ENCODE results near the gene LRPPRC. TPM values are rescaled to one million over a fixed set of nuclear protein-coding genes. Genes with fewer than 3 reads are reported as not detected.

LRPPRC gene
- polyA plus RNA-seq, 4 donors = 104 to 131 (median 119) TPM

- DNase-seq (ENCODE audit: low read depth in 4 of 4, low spot score in 3 of 4) = no peak
Observed at GRCh38 chr2:43984533-43984932, 11.3 kb downstream of the LRPPRC start.

- DNase-seq (ENCODE audit: low read depth in 4 of 4, low spot score in 3 of 4) = no peak
Observed at GRCh38 chr2:43980902-43981301, 14.9 kb downstream of the LRPPRC start.

DNA sequence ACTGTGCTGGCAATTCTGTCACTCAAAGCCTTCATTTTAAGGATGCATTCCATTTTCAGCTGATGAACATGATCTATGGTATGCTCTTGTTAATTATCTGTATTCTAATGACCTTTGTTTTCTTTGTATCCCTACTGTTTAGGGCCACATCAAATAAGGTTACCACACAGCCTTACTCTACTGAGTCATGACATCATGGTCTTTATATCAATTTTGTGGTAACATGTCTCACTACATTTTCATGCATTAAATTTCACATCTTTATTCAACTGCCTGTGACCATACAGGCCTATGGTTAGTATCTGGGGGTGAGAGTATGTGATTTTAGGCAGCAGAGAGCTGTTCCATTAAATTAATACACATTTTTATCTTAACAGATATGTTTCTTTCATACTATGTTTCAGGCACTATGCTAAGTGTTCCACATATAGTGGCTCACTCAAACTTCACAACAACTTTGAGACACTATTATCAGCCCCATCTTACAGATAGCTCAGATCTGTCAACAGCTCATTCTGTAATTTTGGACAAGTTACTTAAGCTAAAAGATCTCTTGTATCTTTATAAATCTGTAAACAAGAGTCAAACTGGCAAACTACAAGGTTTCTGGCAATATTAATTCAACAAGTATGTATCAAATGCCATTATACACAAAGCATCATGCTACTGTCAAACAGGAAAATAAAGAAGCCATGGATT, 18.0 kb downstream of the LRPPRC start:
- DNase-seq (ENCODE audit: low read depth in 4 of 4, low spot score in 3 of 4) = no peak

GRCh38 chr2:43960921-43961320, 34.9 kb downstream of the LRPPRC start:
- no peak for DNase-seq (ENCODE audit: low read depth in 4 of 4, low spot score in 3 of 4)

GRCh38 chr2:43958397-43959275, 37.2 kb downstream of the LRPPRC start:
- no peak for DNase-seq (ENCODE audit: low read depth in 4 of 4, low spot score in 3 of 4)

- peak; percentile 4 to 11 (median 8) for DNase-seq (ENCODE audit: low read depth in 4 of 4, low spot score in 3 of 4)
Observed at GRCh38 chr2:43950383-43951008, 45.3 kb downstream of the LRPPRC start.

DNA sequence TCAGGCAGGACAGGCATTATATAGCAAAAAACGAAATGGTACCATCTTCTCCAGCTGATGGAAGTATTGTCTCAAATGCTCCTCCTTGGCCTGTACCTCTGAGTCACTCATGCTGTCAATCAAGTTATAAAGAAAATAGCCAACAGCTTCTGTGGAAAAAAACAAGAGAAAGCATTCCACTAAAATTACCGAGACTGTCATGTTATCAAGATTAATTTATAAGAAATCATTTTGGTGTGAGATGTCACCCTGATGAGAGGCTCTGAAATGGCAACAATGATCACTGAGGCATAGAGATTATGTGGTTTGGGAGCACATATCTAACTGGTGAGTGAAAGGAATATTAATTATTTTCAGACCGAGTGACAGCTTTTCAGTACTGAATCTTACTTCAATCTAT, 47.4 kb downstream of the LRPPRC start:
- no peak for DNase-seq (ENCODE audit: low read depth in 4 of 4, low spot score in 3 of 4)

GRCh38 chr2:43946685-43947084, 49.1 kb downstream of the LRPPRC start:
- DNase-seq (ENCODE audit: low read depth in 4 of 4, low spot score in 3 of 4) = no peak

- DNase-seq (ENCODE audit: low read depth in 4 of 4, low spot score in 3 of 4) = no peak
Observed at GRCh38 chr2:43945439-43945838, 50.4 kb downstream of the LRPPRC start.

DNA sequence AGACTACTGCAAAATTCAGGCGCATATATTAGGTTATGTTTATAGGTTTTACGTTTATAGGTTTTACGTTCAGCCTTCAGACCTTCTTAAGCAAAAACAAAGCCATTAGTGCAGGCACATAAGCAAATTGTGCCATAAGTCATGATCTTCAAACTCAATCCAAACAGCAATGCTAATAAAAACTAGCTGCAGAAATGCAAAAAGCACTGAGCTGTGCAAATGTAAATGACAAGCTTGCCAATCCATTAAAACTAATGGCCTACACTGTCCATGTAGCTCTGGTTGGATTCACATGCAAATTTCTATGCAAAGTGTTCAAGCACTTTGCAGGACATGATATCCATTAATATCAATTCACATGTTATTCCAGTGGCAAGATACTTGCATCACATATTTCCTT, 50.9 kb downstream of the LRPPRC start:
- no peak for DNase-seq (ENCODE audit: low read depth in 4 of 4, low spot score in 3 of 4)

- DNase-seq (ENCODE audit: low read depth in 4 of 4, low spot score in 3 of 4) = no peak
Observed at GRCh38 chr2:43943809-43944452, 51.9 kb downstream of the LRPPRC start.

DNA sequence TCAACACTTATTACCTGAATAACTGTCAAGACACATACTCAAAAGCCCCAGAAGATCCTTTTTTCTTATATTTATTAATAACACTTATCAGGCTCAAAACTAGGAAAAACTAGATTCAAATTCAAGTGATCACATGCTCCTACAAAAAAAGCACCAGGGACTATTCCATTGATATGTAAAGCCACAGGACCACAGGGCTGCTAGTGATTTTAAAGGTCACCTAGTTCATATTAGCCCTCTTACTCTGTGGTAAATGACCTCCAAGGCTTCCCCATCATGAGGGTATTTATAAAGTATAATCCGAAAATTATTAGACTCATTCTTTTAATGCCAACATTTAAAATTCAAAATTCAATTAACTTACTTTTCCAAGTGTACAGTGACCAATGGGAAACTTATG, 52.5 kb downstream of the LRPPRC start:
- no peak for DNase-seq (ENCODE audit: low read depth in 4 of 4, low spot score in 3 of 4)

DNA sequence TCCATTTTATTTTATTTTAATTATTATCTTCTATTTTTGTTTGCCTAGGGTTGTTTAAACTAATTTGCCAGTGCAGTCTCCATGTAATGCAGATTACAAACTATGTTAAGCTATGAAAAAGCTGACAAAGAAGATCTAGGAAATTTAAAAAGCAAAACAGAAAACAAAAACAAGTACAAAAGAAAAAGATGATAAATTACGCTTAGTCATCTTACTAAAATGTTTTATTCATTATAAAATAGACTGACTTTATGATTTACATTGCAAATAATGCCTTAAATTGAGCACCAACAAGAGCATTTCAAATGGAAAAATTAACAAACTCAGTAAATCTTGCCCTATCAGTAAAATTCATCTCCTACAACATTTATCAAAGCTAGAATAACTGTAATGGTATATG, 52.9 kb downstream of the LRPPRC start:
- DNase-seq (ENCODE audit: low read depth in 4 of 4, low spot score in 3 of 4) = no peak

DNA sequence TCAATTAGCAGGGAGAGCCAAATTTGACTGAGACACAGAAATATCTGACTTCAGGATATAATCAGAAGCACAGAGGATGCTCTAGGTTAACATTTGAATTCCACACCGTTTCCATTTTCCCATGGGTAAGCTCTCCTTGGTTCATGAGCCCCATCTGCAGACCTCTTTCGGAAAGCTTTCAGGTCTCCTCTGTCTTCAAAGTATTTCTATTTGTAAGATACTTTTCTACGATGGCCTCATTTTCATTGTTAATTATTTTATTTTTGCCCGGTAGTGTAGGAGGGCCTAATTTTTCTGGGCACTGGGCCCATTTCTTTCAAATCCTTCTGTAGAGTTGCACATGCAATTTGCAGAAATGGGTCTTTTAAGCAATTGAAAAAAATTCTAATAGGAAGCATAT, 53.8 kb downstream of the LRPPRC start:
- DNase-seq (ENCODE audit: low read depth in 4 of 4, low spot score in 3 of 4) = no peak

DNA sequence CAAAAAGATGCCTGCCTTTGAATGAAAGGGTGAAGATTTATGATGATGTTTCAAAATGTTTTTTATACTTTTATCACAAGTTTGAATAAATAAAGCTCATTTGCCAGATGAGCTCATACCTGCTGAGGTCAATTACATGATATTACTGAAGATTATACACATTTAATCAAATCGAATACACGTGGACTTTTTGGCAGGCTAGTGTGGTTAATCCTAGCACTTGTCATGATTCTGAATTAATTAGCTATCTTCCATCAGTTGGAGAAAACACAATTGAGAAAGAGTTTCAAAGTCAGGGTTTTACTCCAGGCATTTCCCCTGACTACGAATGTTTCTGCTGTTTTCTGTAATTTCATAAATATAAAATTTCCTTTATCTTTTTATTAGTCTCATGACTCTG, 54.4 kb downstream of the LRPPRC start:
- no peak for DNase-seq (ENCODE audit: low read depth in 4 of 4, low spot score in 3 of 4)

- DNase-seq (ENCODE audit: low read depth in 4 of 4, low spot score in 3 of 4) = no peak
Observed at GRCh38 chr2:43939695-43940256, 56.0 kb downstream of the LRPPRC start.

- no peak for DNase-seq (ENCODE audit: low read depth in 4 of 4, low spot score in 3 of 4)
Observed at GRCh38 chr2:43937269-43937820, 58.4 kb downstream of the LRPPRC start.

GRCh38 chr2:43934567-43934966, 61.2 kb downstream of the LRPPRC start:
- DNase-seq (ENCODE audit: low read depth in 4 of 4, low spot score in 3 of 4) = no peak

DNA sequence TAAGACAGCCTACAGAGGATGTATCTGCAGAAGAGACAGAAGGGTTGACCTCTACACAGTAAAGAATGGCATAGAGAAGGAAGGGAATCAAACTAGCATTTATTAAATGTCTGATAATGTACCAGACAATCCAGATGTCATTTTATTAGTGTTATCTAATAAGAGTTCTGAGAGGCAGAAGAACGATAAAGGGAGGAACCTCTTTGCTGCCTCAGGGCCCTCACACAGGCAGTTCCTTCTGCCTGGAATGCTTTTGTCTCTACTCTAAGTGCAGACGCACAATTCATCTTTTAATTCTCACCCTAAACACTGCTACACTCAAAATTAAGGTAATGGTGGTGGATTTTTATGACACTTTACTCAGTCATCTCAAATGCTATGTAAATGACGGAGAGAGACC, 64.5 kb downstream of the LRPPRC start:
- no peak for DNase-seq (ENCODE audit: low read depth in 4 of 4, low spot score in 3 of 4)

DNA sequence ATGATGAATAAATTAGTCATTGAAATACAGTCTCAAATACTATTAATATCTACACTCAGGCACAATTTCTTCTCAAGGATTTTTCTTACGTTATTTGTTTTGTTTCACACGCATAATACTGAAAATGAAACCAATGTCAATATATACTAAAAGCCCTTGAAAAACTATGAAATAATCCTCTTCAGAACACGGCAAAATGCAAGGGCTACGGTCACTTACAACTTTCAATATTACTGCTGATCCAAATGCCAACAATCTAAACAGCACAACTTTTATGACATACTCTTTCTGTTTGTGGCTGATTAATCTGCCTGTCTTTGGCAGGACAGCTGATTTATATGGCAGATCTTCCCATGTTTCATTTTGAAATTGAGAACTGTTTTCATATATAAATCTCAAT, 68.3 kb downstream of the LRPPRC start:
- no peak for DNase-seq (ENCODE audit: low read depth in 4 of 4, low spot score in 3 of 4)

All from right renal pelvis (tissue), 4 donors.